Neuronal stem cell (in vitro differentiated cells): ENCODE measurements around the gene CACNA1C.

ENCODE experiments used
- DNase-seq: peaks from one replicate; pipeline ENCODE4 v3.0.0-alpha.2; 2013; ENCODE audit warnings: low spot score
- H2AFZ ChIP-seq: one replicate; pipeline ENCODE4 v1.6.1; 2013; ENCODE audit warnings: mild to moderate bottlenecking, low read length, inconsistent platforms
- H2AK5ac ChIP-seq: 2 replicates; pipeline ENCODE4 v1.6.1; 2013; ENCODE audit warnings: low read depth, mild to moderate bottlenecking, inconsistent platforms, low read length, moderate library complexity, mixed read lengths
- H2BK120ac ChIP-seq: 2 replicates; pipeline ENCODE4 v1.6.1; 2013; ENCODE audit warnings: low read depth, mild to moderate bottlenecking, inconsistent platforms, low read length, moderate library complexity, mixed read lengths
- H2BK12ac ChIP-seq: one replicate; pipeline ENCODE4 v1.6.1; 2013; ENCODE audit warnings: low read length, inconsistent platforms
- H2BK15ac ChIP-seq: 2 replicates; pipeline ENCODE4 v1.6.1; 2013; ENCODE audit warnings: mild to moderate bottlenecking, low read length, inconsistent platforms, mixed read lengths
- H2BK5ac ChIP-seq: one replicate; pipeline ENCODE4 v1.6.1; 2013; ENCODE audit warnings: inconsistent platforms, mild to moderate bottlenecking, low read length, moderate library complexity
- H3K14ac ChIP-seq: one replicate; pipeline ENCODE4 v1.6.1; 2013; ENCODE audit warnings: low read length, inconsistent platforms
- H3K18ac ChIP-seq: 2 replicates; pipeline ENCODE4 v1.6.1; 2013; ENCODE audit warnings: low read length, inconsistent platforms
- H3K23ac ChIP-seq: 2 replicates; pipeline ENCODE4 v1.6.1; 2013; ENCODE audit warnings: low read depth, mild to moderate bottlenecking, mixed read lengths, low read length, inconsistent platforms; ENCODE audit not compliant: poor library complexity
- H3K27ac ChIP-seq: replicated peaks from 3 replicates; pipeline ENCODE4 v1.5.1; 2013; ENCODE audit warnings: low read length, inconsistent platforms
- H3K27me3 ChIP-seq, 3 experiments: 2 replicates each; pipeline ENCODE4 v1.6.1; 2013; ENCODE audit warnings: low read length in 3 of 3, mild to moderate bottlenecking in 2 of 3, inconsistent platforms in 1 of 3, low read depth in 1 of 3, mixed read lengths in 1 of 3, moderate library complexity in 1 of 3; ENCODE audit not compliant: control insufficient read depth in 3 of 3, insufficient read depth in 3 of 3
- H3K36me3 ChIP-seq, 2 donors: replicated peaks in 1 of 2; 2 replicates each; pipeline ENCODE4 v1.6.1; 2013; ENCODE audit warnings: low read length in 2 of 2; ENCODE audit not compliant: control insufficient read depth in 2 of 2, insufficient read depth in 2 of 2
- H3K4ac ChIP-seq: 2 replicates; pipeline ENCODE4 v1.6.1; 2013; ENCODE audit warnings: inconsistent platforms, mild to moderate bottlenecking, low read length, moderate library complexity
- H3K4me1 ChIP-seq, 2 donors: 1 replicate in 1 of 2; 2 replicates in 1 of 2; pipeline ENCODE4 v1.6.1; 2013; ENCODE audit warnings: low read length in 2 of 2, low read depth in 1 of 2; ENCODE audit not compliant: control insufficient read depth in 2 of 2, insufficient read depth in 1 of 2
- H3K4me2 ChIP-seq: one replicate; pipeline ENCODE4 v1.6.1; 2013; ENCODE audit warnings: mild to moderate bottlenecking, low read length, inconsistent platforms; ENCODE audit not compliant: insufficient read depth, poor library complexity, severe bottlenecking
- H3K4me3 ChIP-seq, 2 donors: 2 replicates each; pipeline ENCODE4 v1.5.1; 2013; ENCODE audit warnings: low read length in 2 of 2, mild to moderate bottlenecking in 2 of 2, inconsistent platforms in 1 of 2, moderate library complexity in 1 of 2
- H3K79me1 ChIP-seq: one replicate; pipeline ENCODE4 v1.6.1; 2013; ENCODE audit warnings: low read depth, mild to moderate bottlenecking, inconsistent platforms, low read length, moderate library complexity
- H3K9ac ChIP-seq: one replicate; pipeline ENCODE4 v1.6.1; 2013; ENCODE audit warnings: mild to moderate bottlenecking, low read depth, low read length, inconsistent platforms; ENCODE audit not compliant: poor library complexity
- H3K9me3 ChIP-seq, 2 donors: replicated peaks in 1 of 2; 2 replicates each; pipeline versions ENCODE3 to v1.6.1; 2013; ENCODE audit warnings: low read length in 2 of 2, mild to moderate bottlenecking in 2 of 2, inconsistent platforms in 1 of 2, low read depth in 1 of 2, mixed read lengths in 1 of 2, moderate library complexity in 1 of 2; ENCODE audit not compliant: control insufficient read depth in 2 of 2, insufficient read depth in 1 of 2
- H4K8ac ChIP-seq: one replicate; pipeline ENCODE4 v1.6.1; 2013; ENCODE audit warnings: low read depth, mild to moderate bottlenecking, inconsistent platforms, low read length, moderate library complexity
- H4K91ac ChIP-seq: one replicate; pipeline ENCODE4 v1.6.1; 2013; ENCODE audit warnings: low read length, low read depth, mild to moderate bottlenecking, inconsistent platforms; ENCODE audit not compliant: poor library complexity
- WGBS, 2 donors: extraction: QIAGEN DNeasy Blood & Tissue Kit; methylation state at CpG; one replicate each; pipeline ENCODE4 v1.1.7; 2013; ENCODE audit warnings: missing lambda C conversion rate in 2 of 2, mixed read lengths in 1 of 2; ENCODE audit not compliant: insufficient read length in 2 of 2, insufficient replicate concordance in 1 of 2; ENCODE audit errors: extremely low coverage in 2 of 2; 5-methylcytosine and 5-hydroxymethylcytosine counted together

Gene CACNA1C

GRCh38 chr12:2607881-2608607 lies 555.3 kb downstream of the CACNA1C start:
- Histone ChIP-seq H3K23ac (peak overlapping the region; percentile 47), H3K79me1 (no peaks in the 10 kb centered on the region), H4K91ac (no peak overlapping the region), H2BK12ac (no peak overlapping the region), H4K8ac (no peak overlapping the region), H3K9me3 (peaks cover 0 to 2% of the 10 kb centered on the region in 2 donors), H3K14ac (no peak overlapping the region), H3K36me3 (no peaks in the 10 kb centered on the region), H3K18ac (no peak overlapping the region), H3K4ac (no peak overlapping the region), H3K27me3 (no peaks in the 10 kb centered on the region), H3K4me2 (no peak overlapping the region), H2AFZ (no peak overlapping the region), H3K4me3 (no peak overlapping the region), H2BK15ac (no peak overlapping the region), H2BK120ac (no peak overlapping the region), H3K27ac (no peak overlapping the region), H3K4me1 (peaks cover 0 to 4% of the 10 kb centered on the region in 2 donors), H3K9ac (no peak overlapping the region), H2BK5ac (no peak overlapping the region), H2AK5ac (no peak overlapping the region)
- no CpG with 5 or more reads among the region's 10 CpGs for whole genome bisulfite sequencing, 2 donors
- DNase-seq = no peak

- no peak overlapping the region for H2BK15ac ChIP-seq
- no CpG with 5 or more reads among the region's 12 CpGs for WGBS, 2 donors
Measured at GRCh38 chr12:2608608-2608945, 555.8 kb downstream of the CACNA1C start.

GRCh38 chr12:2609020-2609419 lies 556.2 kb downstream of the CACNA1C start:
- no peaks in the 10 kb centered on the region for H3K27me3 ChIP-seq
- WGBS, 2 donors = no CpG with 5 or more reads among the region's 12 CpGs
- no peak for DNase-seq

More at GRCh38 chr12:2608608-2608945, 555.8 kb downstream of the CACNA1C start:
- Histone ChIP-seq H3K23ac (no peak overlapping the region), H3K4me1 (peaks cover 0 to 1% of the 10 kb centered on the region in 2 donors), H3K9ac (no peak overlapping the region), H2BK5ac (no peak overlapping the region), H3K4me2 (no peak overlapping the region), H3K4me3 (no peak overlapping the region), H3K27me3 (no peaks in the 10 kb centered on the region), H3K18ac (no peak overlapping the region), H2BK12ac (no peak overlapping the region), H3K27ac (no peak overlapping the region), H3K36me3 (no peaks in the 10 kb centered on the region), H3K14ac (no peak overlapping the region), H4K91ac (no peak overlapping the region), H3K4ac (no peak overlapping the region), H2AFZ (no peak overlapping the region), H2AK5ac (no peak overlapping the region), H2BK120ac (no peak overlapping the region), H4K8ac (no peak overlapping the region), H3K79me1 (no peaks in the 10 kb centered on the region), H3K9me3 (peaks cover 0 to 2% of the 10 kb centered on the region in 2 donors)
- no peak for DNase-seq

GRCh38 chr12:2610358-2610757 lies 557.6 kb downstream of the CACNA1C start:
- no peak overlapping the region for H4K91ac ChIP-seq
- no peak overlapping the region for H2AK5ac ChIP-seq
- H3K27ac ChIP-seq = no peak overlapping the region
- H3K4me1 ChIP-seq = peaks cover 0 to 1% of the 10 kb centered on the region in 2 donors
- H3K4me3 ChIP-seq = peak overlapping the region in 1 of 2 donors; percentile 10
- H4K8ac ChIP-seq = no peak overlapping the region
- WGBS, 2 donors = no CpG with 5 or more reads among the region's 11 CpGs
- H2BK120ac ChIP-seq = peak overlapping the region; percentile 11
- no peaks in the 10 kb centered on the region for H3K36me3 ChIP-seq
- no peak overlapping the region for H2BK5ac ChIP-seq
- H3K23ac ChIP-seq = no peak overlapping the region
- no peak overlapping the region for H2BK12ac ChIP-seq
- peak overlapping the region; percentile 8 for H3K4ac ChIP-seq
- H3K27me3 ChIP-seq = no peaks in the 10 kb centered on the region
- no peak overlapping the region for H2BK15ac ChIP-seq
- H3K9ac ChIP-seq = no peak overlapping the region
- no peaks in the 10 kb centered on the region for H3K79me1 ChIP-seq
- DNase-seq = no peak
- H2AFZ ChIP-seq = no peak overlapping the region
- H3K4me2 ChIP-seq = no peak overlapping the region
- no peak overlapping the region for H3K18ac ChIP-seq
- peaks cover 0 to 2% of the 10 kb centered on the region in 2 donors for H3K9me3 ChIP-seq
- H3K14ac ChIP-seq = peak overlapping the region; percentile 59

More at GRCh38 chr12:2609020-2609419, 556.2 kb downstream of the CACNA1C start:
- Histone ChIP-seq H2BK120ac (no peak overlapping the region), H3K4me2 (no peak overlapping the region), H3K18ac (peak overlapping the region; percentile 55), H3K23ac (no peak overlapping the region), H2BK15ac (peak overlapping the region; percentile 14), H3K4me1 (peaks cover 0 to 1% of the 10 kb centered on the region in 2 donors), H4K91ac (no peak overlapping the region), H2BK5ac (no peak overlapping the region), H3K27ac (no peak overlapping the region), H3K9ac (no peak overlapping the region), H3K4ac (no peak overlapping the region), H3K4me3 (no peak overlapping the region), H3K9me3 (peaks cover 0 to 2% of the 10 kb centered on the region in 2 donors), H2AFZ (no peak overlapping the region), H2AK5ac (no peak overlapping the region), H3K36me3 (no peaks in the 10 kb centered on the region), H3K79me1 (no peaks in the 10 kb centered on the region), H2BK12ac (no peak overlapping the region), H4K8ac (no peak overlapping the region), H3K14ac (no peak overlapping the region)
